Kidney epithelial cell (primary cell): ENCODE data around the gene GATC. TPM values are rescaled to one million over a fixed set of nuclear protein-coding genes. Genes with fewer than 3 reads are reported as not detected.

Experiments used
- DNase-seq: peaks from one replicate; pipeline ENCODE4 v3.0.0-alpha.2; 2010; ENCODE audit warnings: low read depth
- H3K27me3 ChIP-seq: 2 replicates; pipeline ENCODE4 v1.6.0; 2011; ENCODE audit warnings: low read length; ENCODE audit not compliant: control insufficient read depth, insufficient read depth
- H3K36me3 ChIP-seq: 2 replicates; pipeline ENCODE4 v1.5.1; 2011; ENCODE audit warnings: low read length; ENCODE audit not compliant: control insufficient read depth, insufficient read depth
- H3K4me3 ChIP-seq: 2 replicates; pipeline ENCODE4 v1.5.1; 2011; ENCODE audit warnings: low read depth, mild to moderate bottlenecking, control low read depth, low read length
- total RNA-seq: library from RNA; depleted of rRNA; stranded (reverse); fragments of >200 nt; gene quantifications from 2 replicates; pipeline ENCODE4 v1.2.3, GENCODE V29; 2015
- TF ChIP-seq, protein P1 (sequence below): IDR thresholded peaks from 2 replicates; pipeline ENCODE4 v1.5.1; 2011; ENCODE audit warnings: mild to moderate bottlenecking, moderate library complexity, low read length, control low read depth, inconsistent platforms; ENCODE audit not compliant: insufficient read depth, poor library complexity, severe bottlenecking

Gene GATC
- total RNA-seq, 1 donor from 2014 or later = 25.7 TPM

DNA sequence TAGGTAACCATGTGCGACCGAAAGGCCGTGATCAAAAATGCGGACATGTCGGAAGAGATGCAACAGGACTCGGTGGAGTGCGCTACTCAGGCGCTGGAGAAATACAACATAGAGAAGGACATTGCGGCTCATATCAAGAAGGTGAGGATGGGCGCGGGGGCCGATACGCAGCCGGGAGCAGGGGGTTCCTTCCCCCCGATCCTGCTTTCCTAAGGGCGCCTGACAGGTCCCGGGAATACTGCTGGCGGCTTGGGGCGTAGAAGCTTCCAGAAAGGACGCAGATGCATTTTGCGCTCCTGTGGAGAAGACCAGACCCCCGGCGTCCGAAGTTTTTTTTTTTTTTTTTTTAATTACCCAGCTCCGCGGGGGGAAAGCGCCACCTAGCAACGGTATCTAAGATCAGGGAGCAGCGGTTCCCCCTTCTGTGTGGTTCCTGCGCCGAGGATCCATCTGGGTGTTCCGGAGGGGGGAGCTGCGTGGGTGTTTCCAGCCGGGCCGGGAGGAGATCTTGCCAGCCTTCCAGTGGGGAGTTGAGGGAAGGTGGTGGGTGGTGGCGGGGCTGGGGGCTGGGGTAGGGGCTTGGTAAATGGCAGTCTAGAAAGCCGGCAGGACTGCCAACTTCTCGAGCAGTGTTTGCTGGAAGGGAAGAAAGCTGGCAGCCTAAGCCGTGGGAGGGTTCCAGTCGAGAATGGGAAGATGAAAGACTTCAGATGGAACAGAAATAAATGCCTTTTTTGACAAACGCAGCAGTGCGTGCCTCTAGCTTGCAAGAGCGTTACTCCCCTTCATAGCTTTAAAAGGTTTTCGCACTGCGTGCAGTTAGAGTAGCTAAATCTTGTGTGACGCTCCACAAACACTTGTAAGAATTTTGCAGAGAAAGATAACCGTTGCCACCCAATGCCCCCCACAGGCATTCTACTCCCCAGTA is 50.4 kb downstream of the GATC start:
- TF ChIP-seq, protein P1, sequence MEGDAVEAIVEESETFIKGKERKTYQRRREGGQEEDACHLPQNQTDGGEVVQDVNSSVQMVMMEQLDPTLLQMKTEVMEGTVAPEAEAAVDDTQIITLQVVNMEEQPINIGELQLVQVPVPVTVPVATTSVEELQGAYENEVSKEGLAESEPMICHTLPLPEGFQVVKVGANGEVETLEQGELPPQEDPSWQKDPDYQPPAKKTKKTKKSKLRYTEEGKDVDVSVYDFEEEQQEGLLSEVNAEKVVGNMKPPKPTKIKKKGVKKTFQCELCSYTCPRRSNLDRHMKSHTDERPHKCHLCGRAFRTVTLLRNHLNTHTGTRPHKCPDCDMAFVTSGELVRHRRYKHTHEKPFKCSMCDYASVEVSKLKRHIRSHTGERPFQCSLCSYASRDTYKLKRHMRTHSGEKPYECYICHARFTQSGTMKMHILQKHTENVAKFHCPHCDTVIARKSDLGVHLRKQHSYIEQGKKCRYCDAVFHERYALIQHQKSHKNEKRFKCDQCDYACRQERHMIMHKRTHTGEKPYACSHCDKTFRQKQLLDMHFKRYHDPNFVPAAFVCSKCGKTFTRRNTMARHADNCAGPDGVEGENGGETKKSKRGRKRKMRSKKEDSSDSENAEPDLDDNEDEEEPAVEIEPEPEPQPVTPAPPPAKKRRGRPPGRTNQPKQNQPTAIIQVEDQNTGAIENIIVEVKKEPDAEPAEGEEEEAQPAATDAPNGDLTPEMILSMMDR = peak; percentile 13
- H3K4me3 ChIP-seq = peak overlapping the region; percentile 81
- no peak for DNase-seq
- H3K27me3 ChIP-seq = no peaks in the 10 kb centered on the region
- H3K36me3 ChIP-seq = no peaks in the 10 kb centered on the region

DNA sequence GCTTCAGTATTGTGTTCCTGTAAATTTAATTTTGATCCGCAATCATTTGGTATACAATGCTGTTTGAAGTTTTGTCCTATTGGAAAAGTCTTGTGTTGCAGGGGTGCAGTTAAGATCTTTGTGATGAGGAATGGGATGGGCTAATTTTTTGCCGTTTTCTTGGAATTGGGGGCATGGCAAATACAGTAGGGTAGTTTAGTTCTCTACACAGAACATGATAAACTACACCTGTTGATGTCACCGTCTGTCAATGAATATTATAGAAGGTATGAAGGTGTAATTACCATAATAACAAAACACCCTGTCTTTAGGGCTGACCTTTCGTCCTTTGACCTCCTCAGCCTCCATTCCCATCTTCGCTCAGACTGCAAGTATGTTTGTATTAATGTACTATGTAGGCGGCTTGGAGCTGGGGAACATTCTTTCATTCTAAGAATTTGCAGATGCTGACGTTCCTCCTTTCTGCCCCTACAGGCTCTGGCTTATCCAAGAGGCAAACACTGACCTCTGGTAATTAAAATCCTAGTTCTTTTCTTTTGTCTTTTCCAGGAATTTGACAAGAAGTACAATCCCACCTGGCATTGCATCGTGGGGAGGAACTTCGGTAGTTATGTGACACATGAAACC is 51.4 kb downstream of the GATC start:
- TF ChIP-seq, protein P1 = no peak
- DNase-seq = no peak
- peak overlapping the region; percentile 81 for H3K4me3 ChIP-seq
- no peaks in the 10 kb centered on the region for H3K27me3 ChIP-seq
- H3K36me3 ChIP-seq = no peaks in the 10 kb centered on the region

DNA sequence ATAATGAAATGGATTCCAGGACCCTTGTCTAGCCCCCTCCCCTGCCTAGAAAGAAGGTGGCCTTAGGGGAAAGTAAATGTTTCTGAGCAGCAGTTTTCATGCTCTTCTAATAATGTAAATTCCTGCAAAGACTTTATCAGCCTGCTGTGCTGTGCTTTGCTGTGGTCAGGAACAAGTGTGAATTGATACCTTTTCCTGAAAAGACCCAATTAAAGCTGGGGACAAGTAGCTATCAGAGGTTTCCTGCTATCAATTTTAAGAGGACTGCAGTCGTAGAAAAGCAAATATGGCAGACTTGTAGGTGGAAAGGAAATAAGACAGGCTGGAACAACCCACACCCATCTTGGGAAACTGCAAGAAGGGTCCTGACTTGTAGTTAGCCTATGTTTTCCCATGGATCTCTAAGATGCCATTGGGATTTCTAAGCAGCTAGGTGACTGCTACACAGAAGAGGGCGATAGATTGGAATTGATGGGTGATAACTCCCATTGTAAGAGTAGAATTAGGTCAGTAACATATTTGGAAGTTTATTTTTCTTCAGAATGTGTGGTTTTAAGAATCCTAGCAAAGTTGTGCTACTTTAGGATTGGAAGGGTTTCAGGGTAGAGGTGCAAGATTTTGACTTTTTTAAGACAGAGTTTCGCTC is 52.7 kb downstream of the GATC start:
- Histone ChIP-seq H3K36me3 (no peaks in the 10 kb centered on the region), H3K4me3 (no peak overlapping the region), H3K27me3 (no peaks in the 10 kb centered on the region)
- no peak for DNase-seq
- TF ChIP-seq, protein P1 = no peak

DNA sequence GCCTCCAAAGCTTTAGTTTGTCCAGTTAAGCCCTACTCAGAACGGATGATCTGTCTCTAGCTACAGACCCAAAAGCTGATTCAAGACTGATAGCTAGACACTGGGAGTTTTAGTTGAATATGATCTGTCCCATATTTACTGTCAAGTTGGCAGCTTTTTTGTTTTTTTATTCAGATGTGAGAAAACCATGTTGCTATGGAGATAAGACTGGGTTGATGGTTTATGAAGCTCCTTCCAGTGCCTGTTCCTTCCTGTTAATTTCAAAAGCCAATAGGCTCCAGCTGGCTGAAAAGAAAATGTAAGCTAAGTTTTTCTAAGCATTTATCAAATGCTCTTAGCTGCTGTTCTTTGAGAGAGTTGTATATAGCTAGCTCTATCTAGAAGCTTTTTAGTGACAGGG is 54.3 kb downstream of the GATC start:
- Histone ChIP-seq H3K4me3 (no peak overlapping the region), H3K36me3 (no peaks in the 10 kb centered on the region), H3K27me3 (no peaks in the 10 kb centered on the region)
- DNase-seq = no peak
- TF ChIP-seq, protein P1 = no peak

DNA sequence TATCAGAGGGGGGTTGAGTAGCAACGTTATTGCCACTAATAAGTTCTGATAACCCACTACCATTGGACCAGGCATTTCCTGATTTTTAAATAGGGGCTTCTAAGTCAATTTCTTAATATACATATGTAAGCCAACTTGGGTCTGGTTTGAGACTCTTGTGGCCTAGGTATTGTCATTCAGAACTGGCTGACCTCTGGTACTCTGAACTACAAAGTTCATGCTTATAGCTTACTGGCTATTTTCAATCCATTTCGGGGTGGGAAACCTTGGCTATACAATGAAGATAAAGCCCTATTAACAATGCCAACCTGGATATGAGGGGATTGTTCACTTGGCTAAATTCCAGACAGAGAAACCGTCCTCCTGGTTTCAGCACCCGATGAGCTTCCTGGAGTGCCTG is 58.3 kb downstream of the GATC start:
- TF ChIP-seq, protein P1 = no peak
- no peak overlapping the region for H3K4me3 ChIP-seq
- no peaks in the 10 kb centered on the region for H3K36me3 ChIP-seq
- no peak for DNase-seq
- H3K27me3 ChIP-seq = no peaks in the 10 kb centered on the region
